Activated T-cell treated with anti-CD3 and anti-CD28 coated beads, Interleukin-2, amount 50 U/mL, for 72 hours (primary cell): Measurements from ENCODE around the gene FUT6. TPM values are rescaled to one million over a fixed set of nuclear protein-coding genes. Genes with fewer than 3 reads are reported as not detected.
A peak's percentile ranks its signal among the peaks of the same experiment; 100 is the strongest.

Source experiments
- ATAC-seq, 2 donors: fragments of 150-1000 bp; cut with Tn5 transposase; replicated peaks in 1 of 2; 2 replicates each; pipeline ENCODE4 v1.10.0; 2021; ENCODE audit warnings: moderate library complexity in 2 of 2, mild to moderate bottlenecking in 1 of 2
- DNase-seq, 2 donors: peaks; one replicate each; pipeline ENCODE4 v3.0.0; 2021 to 2022; ENCODE audit warnings: mixed read lengths in 1 of 2
- H3K27ac Mint-ChIP-seq: one replicate; pipeline ENCODE4 v1.8.0; 2022; ENCODE audit warnings: mild to moderate bottlenecking, moderate library complexity, mixed read lengths
- H3K27me3 Mint-ChIP-seq: one replicate; pipeline ENCODE4 v1.8.0; 2022; ENCODE audit warnings: low read depth, mixed read lengths
- H3K36me3 Mint-ChIP-seq, 2 donors: one replicate each; pipeline ENCODE4 v1.8.0; 2022; ENCODE audit warnings: mixed read lengths in 2 of 2, mild to moderate bottlenecking in 1 of 2; ENCODE audit not compliant: insufficient read depth in 2 of 2
- H3K4me1 Mint-ChIP-seq: one replicate; pipeline ENCODE4 v1.8.0; 2022; ENCODE audit warnings: low read depth, mixed read lengths
- H3K4me3 Mint-ChIP-seq, 2 donors: one replicate each; pipeline ENCODE4 v1.8.0; 2022; ENCODE audit warnings: mild to moderate bottlenecking in 2 of 2, mixed read lengths in 2 of 2, moderate library complexity in 2 of 2
- H3K9me3 Mint-ChIP-seq, 2 donors: one replicate each; pipeline ENCODE4 v1.8.0; 2022; ENCODE audit warnings: mixed read lengths in 2 of 2
- total RNA-seq, 2 donors: library from RNA; stranded (reverse); gene quantifications; one replicate each; pipeline ENCODE4 v1.2.3, GENCODE V29; 2022

FUT6 gene
- total RNA-seq, 2 donors from 2014 or later: 0.21 TPM; not detected in 1

GRCh38 chr19:5817218-5817617 is 22.3 kb downstream of the FUT6 start:
- H3K4me3 Mint-ChIP-seq: no peak overlapping the region
- ATAC-seq (no peak), DNase-seq (no peak)
- H3K27ac Mint-ChIP-seq: no peak overlapping the region
- H3K9me3 Mint-ChIP-seq: no peaks in the 10 kb centered on the region
- no peaks in the 10 kb centered on the region for H3K36me3 Mint-ChIP-seq
- H3K4me1 Mint-ChIP-seq: no peaks in the 10 kb centered on the region
- H3K27me3 Mint-ChIP-seq: peaks cover 9% of the 10 kb centered on the region

- Mint-ChIP-seq H3K4me1 (no peaks in the 10 kb centered on the region), H3K36me3 (no peaks in the 10 kb centered on the region), H3K9me3 (no peaks in the 10 kb centered on the region), H3K27me3 (peaks cover 9% of the 10 kb centered on the region), H3K4me3 (no peak overlapping the region), H3K27ac (no peak overlapping the region)
- no peak for ATAC-seq
- no peak for DNase-seq
These were observed 24.7 kb downstream of the FUT6 start for GRCh38 chr19:5814852-5815246.

GRCh38 chr19:5814123-5814851 is 25.2 kb downstream of the FUT6 start:
- ATAC-seq: no peak
- no peaks in the 10 kb centered on the region for H3K36me3 Mint-ChIP-seq
- no peak overlapping the region for H3K4me3 Mint-ChIP-seq

GRCh38 chr19:5811117-5811516 is 28.4 kb downstream of the FUT6 start:
- no peak for ATAC-seq
- Mint-ChIP-seq H3K36me3 (no peaks in the 10 kb centered on the region), H3K27me3 (peaks cover 7% of the 10 kb centered on the region), H3K4me1 (no peaks in the 10 kb centered on the region), H3K4me3 (no peak overlapping the region), H3K9me3 (no peaks in the 10 kb centered on the region), H3K27ac (no peak overlapping the region)
- DNase-seq: no peak

More at GRCh38 chr19:5814123-5814851, 25.2 kb downstream of the FUT6 start:
- no peaks in the 10 kb centered on the region for H3K9me3 Mint-ChIP-seq
- no peaks in the 10 kb centered on the region for H3K4me1 Mint-ChIP-seq
- peaks cover 9% of the 10 kb centered on the region for H3K27me3 Mint-ChIP-seq
- no peak overlapping the region for H3K27ac Mint-ChIP-seq
- no peak for DNase-seq

GRCh38 chr19:5809469-5809868 is 30.0 kb downstream of the FUT6 start:
- no peak overlapping the region for H3K4me3 Mint-ChIP-seq
- no peaks in the 10 kb centered on the region for H3K36me3 Mint-ChIP-seq
- ATAC-seq (no peak), DNase-seq (no peak)
- H3K9me3 Mint-ChIP-seq: no peaks in the 10 kb centered on the region
- H3K27ac Mint-ChIP-seq: peak overlapping the region; percentile 8
- H3K27me3 Mint-ChIP-seq: peaks cover 8% of the 10 kb centered on the region
- H3K4me1 Mint-ChIP-seq: peaks cover under 1% of the 10 kb centered on the region

- H3K27ac Mint-ChIP-seq: no peak overlapping the region
- DNase-seq: no peak
- ATAC-seq: no peak
- H3K4me3 Mint-ChIP-seq: no peak overlapping the region
- H3K4me1 Mint-ChIP-seq: peaks cover 5% of the 10 kb centered on the region
- no peaks in the 10 kb centered on the region for H3K36me3 Mint-ChIP-seq
- no peaks in the 10 kb centered on the region for H3K9me3 Mint-ChIP-seq
- H3K27me3 Mint-ChIP-seq: peaks cover 12% of the 10 kb centered on the region
These were observed 30.4 kb downstream of the FUT6 start for GRCh38 chr19:5809053-5809452.

- Mint-ChIP-seq H3K27ac (no peak overlapping the region), H3K27me3 (peaks cover 13% of the 10 kb centered on the region), H3K4me3 (no peak overlapping the region), H3K36me3 (no peaks in the 10 kb centered on the region), H3K9me3 (no peaks in the 10 kb centered on the region), H3K4me1 (peaks cover 13% of the 10 kb centered on the region)
- ATAC-seq: no peak
- DNase-seq: no peak
These were observed 31.2 kb downstream of the FUT6 start for GRCh38 chr19:5808120-5808816.

- DNase-seq: no peak
- Mint-ChIP-seq H3K27ac (no peak overlapping the region), H3K4me1 (peaks cover 24% of the 10 kb centered on the region), H3K4me3 (no peak overlapping the region), H3K27me3 (peaks cover 16% of the 10 kb centered on the region), H3K9me3 (no peaks in the 10 kb centered on the region), H3K36me3 (no peaks in the 10 kb centered on the region)
- ATAC-seq: no peak
These were observed 32.6 kb downstream of the FUT6 start for GRCh38 chr19:5806905-5807304.

- Mint-ChIP-seq H3K27ac (no peak overlapping the region), H3K36me3 (no peaks in the 10 kb centered on the region), H3K27me3 (peaks cover 20% of the 10 kb centered on the region), H3K9me3 (no peaks in the 10 kb centered on the region), H3K4me3 (peak overlapping the region; percentile 27 to 81), H3K4me1 (peaks cover 27% of the 10 kb centered on the region)
- DNase-seq (no peak), ATAC-seq (no peak)
These were observed 33.4 kb downstream of the FUT6 start for GRCh38 chr19:5806133-5806489.

- peak overlapping the region; percentile 78 to 81 for H3K4me3 Mint-ChIP-seq
- H3K27ac Mint-ChIP-seq: no peak overlapping the region
- ATAC-seq: peak; percentile 33 to 35
- H3K9me3 Mint-ChIP-seq: no peaks in the 10 kb centered on the region
- DNase-seq: peak; percentile 81 to 84
- no peaks in the 10 kb centered on the region for H3K36me3 Mint-ChIP-seq
- H3K27me3 Mint-ChIP-seq: peaks cover 26% of the 10 kb centered on the region
- H3K4me1 Mint-ChIP-seq: peaks cover 27% of the 10 kb centered on the region
These were observed 33.9 kb downstream of the FUT6 start for GRCh38 chr19:5805462-5806132.

- Mint-ChIP-seq H3K9me3 (no peaks in the 10 kb centered on the region), H3K4me3 (peak within 1 kb of the TSS; percentile 90 to 92), H3K4me1 (peaks cover 27% of the 10 kb centered on the region), H3K36me3 (no peaks in the 10 kb centered on the region), H3K27ac (peak within 1 kb of the TSS; percentile 48), H3K27me3 (peaks cover 29% of the 10 kb centered on the region)
- ATAC-seq: peak; percentile 39 to 43
- peak; percentile 56 to 62 for DNase-seq
These were observed 34.7 kb downstream of the FUT6 start, which contains the start of gene NRTN for GRCh38 chr19:5804516-5805461. TSS of gene NRTN (plus strand) at chr19:5805067. CDS start at chr19:5824166, 19,099 bp downstream.

- H3K9me3 Mint-ChIP-seq: no peaks in the 10 kb centered on the region
- peak overlapping the region; percentile 90 to 92 for H3K4me3 Mint-ChIP-seq
- DNase-seq (peak; percentile 98 to 99), ATAC-seq (peak; percentile 92 to 97)
- H3K4me1 Mint-ChIP-seq: peaks cover 27% of the 10 kb centered on the region
- peak overlapping the region; percentile 48 for H3K27ac Mint-ChIP-seq
- H3K27me3 Mint-ChIP-seq: peaks cover 38% of the 10 kb centered on the region
- H3K36me3 Mint-ChIP-seq: no peaks in the 10 kb centered on the region
These were observed 35.6 kb downstream of the FUT6 start for GRCh38 chr19:5803752-5804515.
